ENCODE measurements around the gene ANO9.

ANO9 gene

DNA sequence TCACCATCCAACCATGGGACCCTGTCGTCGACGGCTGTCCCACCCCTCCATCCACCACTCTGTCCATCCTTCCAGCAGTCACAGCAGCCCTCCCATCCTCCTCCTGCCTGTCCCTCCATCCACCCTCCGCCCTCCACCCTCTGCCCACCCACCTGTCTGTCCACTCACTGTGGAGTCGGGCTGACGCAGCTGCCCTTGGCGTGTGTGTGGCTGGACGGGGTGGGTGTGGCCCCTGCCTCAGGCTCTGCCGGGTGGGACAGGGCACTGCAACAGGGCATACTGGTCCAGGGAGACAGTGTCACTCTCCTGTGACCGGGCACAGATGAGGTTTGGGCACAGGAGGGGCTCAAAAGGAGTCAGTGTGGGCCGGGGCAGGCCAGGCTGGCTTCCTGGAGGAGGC lies 45.9 kb downstream of the ANO9 start:
- TF ChIP-seq, protein P1, sequence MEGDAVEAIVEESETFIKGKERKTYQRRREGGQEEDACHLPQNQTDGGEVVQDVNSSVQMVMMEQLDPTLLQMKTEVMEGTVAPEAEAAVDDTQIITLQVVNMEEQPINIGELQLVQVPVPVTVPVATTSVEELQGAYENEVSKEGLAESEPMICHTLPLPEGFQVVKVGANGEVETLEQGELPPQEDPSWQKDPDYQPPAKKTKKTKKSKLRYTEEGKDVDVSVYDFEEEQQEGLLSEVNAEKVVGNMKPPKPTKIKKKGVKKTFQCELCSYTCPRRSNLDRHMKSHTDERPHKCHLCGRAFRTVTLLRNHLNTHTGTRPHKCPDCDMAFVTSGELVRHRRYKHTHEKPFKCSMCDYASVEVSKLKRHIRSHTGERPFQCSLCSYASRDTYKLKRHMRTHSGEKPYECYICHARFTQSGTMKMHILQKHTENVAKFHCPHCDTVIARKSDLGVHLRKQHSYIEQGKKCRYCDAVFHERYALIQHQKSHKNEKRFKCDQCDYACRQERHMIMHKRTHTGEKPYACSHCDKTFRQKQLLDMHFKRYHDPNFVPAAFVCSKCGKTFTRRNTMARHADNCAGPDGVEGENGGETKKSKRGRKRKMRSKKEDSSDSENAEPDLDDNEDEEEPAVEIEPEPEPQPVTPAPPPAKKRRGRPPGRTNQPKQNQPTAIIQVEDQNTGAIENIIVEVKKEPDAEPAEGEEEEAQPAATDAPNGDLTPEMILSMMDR (IDR thresholded peaks at IDR 0.05; ENCODE audit: low read depth, low read length, missing control alignments): no peak
- DNase-seq (ENCODE audit: low read depth): no peak
- no peak overlapping the region for H3K4me3 ChIP-seq (ENCODE audit: low read depth, low read length)

GRCh38 chr11:394858-395655 lies 46.8 kb downstream of the ANO9 start:
- TF ChIP-seq, protein P1 (IDR thresholded peaks at IDR 0.05; ENCODE audit: low read depth, low read length, missing control alignments): no peak
- H3K4me3 ChIP-seq (ENCODE audit: low read depth, low read length): no peak overlapping the region
- DNase-seq (ENCODE audit: low read depth): no peak

DNA sequence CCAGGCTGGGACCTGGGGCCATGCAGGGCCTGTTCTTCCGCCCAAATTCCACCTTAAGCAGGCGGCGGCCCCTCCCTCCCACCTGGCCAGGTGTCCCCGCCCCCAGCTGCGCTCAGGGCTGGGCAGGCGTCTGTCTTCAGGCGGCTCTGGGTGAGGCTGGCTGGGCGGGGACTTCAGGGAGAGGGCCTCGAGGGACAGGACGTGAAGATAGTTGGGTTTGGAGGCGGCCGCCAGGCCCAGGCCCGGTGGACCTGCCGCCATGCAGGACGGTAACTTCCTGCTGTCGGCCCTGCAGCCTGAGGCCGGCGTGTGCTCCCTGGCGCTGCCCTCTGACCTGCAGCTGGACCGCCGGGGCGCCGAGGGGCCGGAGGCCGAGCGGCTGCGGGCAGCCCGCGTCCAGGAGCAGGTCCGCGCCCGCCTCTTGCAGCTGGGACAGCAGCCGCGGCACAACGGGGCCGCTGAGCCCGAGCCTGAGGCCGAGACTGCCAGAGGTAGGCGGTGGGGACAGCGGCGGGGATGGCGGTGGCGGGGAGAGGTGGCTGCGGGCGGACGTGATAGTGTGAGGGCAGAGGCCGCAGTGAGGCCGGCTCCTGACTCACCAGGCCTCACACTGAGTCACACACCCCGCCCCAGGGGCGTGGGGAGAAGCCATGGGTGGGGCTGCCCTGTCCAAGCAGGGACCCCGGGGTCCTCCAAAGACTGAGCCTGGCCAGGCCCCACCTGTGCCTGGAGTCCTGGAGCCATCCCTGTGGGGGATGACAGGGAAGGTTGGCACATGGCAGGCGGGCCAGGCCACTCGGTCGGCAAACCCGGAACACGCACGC lies 47.6 kb downstream of the ANO9 start, which contains the start of gene PKP3:
Gene PKP3 (plus strand): TSS at position 176 of the 824 bp plus-strand sequence. CDS start 84 bp downstream, at position 260.
- DNase-seq (ENCODE audit: low read depth): no peak
- TF ChIP-seq, protein P1 (IDR thresholded peaks at IDR 0.05; ENCODE audit: low read depth, low read length, missing control alignments): no peak
- H3K4me3 ChIP-seq (ENCODE audit: low read depth, low read length): no peak within 1 kb of the TSS

GRCh38 chr11:393219-394033 lies 48.4 kb downstream of the ANO9 start:
- no peak for DNase-seq (ENCODE audit: low read depth)
- H3K4me3 ChIP-seq (ENCODE audit: low read depth, low read length): no peak overlapping the region
- TF ChIP-seq, protein P1 (IDR thresholded peaks at IDR 0.05; ENCODE audit: low read depth, low read length, missing control alignments): no peak

- no peak for DNase-seq (ENCODE audit: low read depth)
- TF ChIP-seq, protein P1 (IDR thresholded peaks at IDR 0.05; ENCODE audit: low read depth, low read length, missing control alignments): no peak
- no peak overlapping the region for H3K4me3 ChIP-seq (ENCODE audit: low read depth, low read length)
These were observed 49.6 kb downstream of the ANO9 start for GRCh38 chr11:392102-392777.
